Endodermal cell (in vitro differentiated cells): Measurements from ENCODE around the gene KRT33A. TPM values are rescaled to one million over a fixed set of nuclear protein-coding genes. Genes with fewer than 3 reads are reported as not detected.

Experiments used
- DNase-seq: peaks from one replicate; pipeline ENCODE4 v3.0.0-alpha.2; 2017
- H3K27ac ChIP-seq: 2 replicates; pipeline ENCODE4 v1.5.1; 2013; ENCODE audit warnings: mild to moderate bottlenecking, low read depth, low read length, moderate library complexity
- H3K27me3 ChIP-seq: 2 replicates; pipeline ENCODE4 v1.6.1; 2013; ENCODE audit warnings: mild to moderate bottlenecking, low read length, moderate library complexity; ENCODE audit not compliant: insufficient read depth, control insufficient read depth, poor library complexity, severe bottlenecking
- H3K36me3 ChIP-seq: 2 replicates; pipeline ENCODE4 v1.7.0; 2013; ENCODE audit warnings: mild to moderate bottlenecking, low read length, moderate library complexity; ENCODE audit not compliant: control insufficient read depth, insufficient read depth
- H3K4me1 ChIP-seq: one replicate; pipeline ENCODE4 v1.7.0; 2013; ENCODE audit warnings: low read length; ENCODE audit not compliant: control insufficient read depth, insufficient read depth
- H3K4me3 ChIP-seq: 2 replicates; pipeline ENCODE4 v1.5.1; 2013; ENCODE audit warnings: mild to moderate bottlenecking, low read length, moderate library complexity
- H3K9ac ChIP-seq: 2 replicates; pipeline ENCODE4 v1.6.1; 2013; ENCODE audit warnings: mild to moderate bottlenecking, low read length, moderate library complexity; ENCODE audit not compliant: poor library complexity, severe bottlenecking; ENCODE audit errors: extremely low read depth
- H3K9me3 ChIP-seq: 2 replicates; pipeline ENCODE4 v1.6.1; 2013; ENCODE audit warnings: mild to moderate bottlenecking, low read length, moderate library complexity; ENCODE audit not compliant: control insufficient read depth
- H3K27ac Mint-ChIP-seq: 2 replicates; pipeline ENCODE4 v1.8.0; 2020; ENCODE audit warnings: mixed read lengths
- H3K27me3 Mint-ChIP-seq: 2 replicates; pipeline ENCODE4 v1.8.0; 2021; ENCODE audit warnings: mild to moderate bottlenecking, mixed read lengths; ENCODE audit not compliant: insufficient read depth
- H3K36me3 Mint-ChIP-seq: 2 replicates; pipeline ENCODE4 v1.8.0; 2020; ENCODE audit warnings: low read depth, mixed read lengths
- H3K4me1 Mint-ChIP-seq: 2 replicates; pipeline ENCODE4 v1.8.0; 2020; ENCODE audit warnings: mixed read lengths
- H3K4me3 Mint-ChIP-seq: 2 replicates; pipeline ENCODE4 v1.8.0; 2020; ENCODE audit warnings: mild to moderate bottlenecking, moderate library complexity, mixed read lengths
- H3K9me3 Mint-ChIP-seq: 2 replicates; pipeline ENCODE4 v1.8.0; 2020; ENCODE audit warnings: mild to moderate bottlenecking, mixed read lengths
- WGBS, 2 experiments: methylation state at CpG; one replicate each; pipeline versions ENCODE4 v1.1.5 to v1.1.7; 2013; ENCODE audit warnings: missing lambda C conversion rate in 2 of 2, mixed read lengths in 1 of 2; ENCODE audit not compliant: insufficient coverage in 1 of 2, insufficient read length in 1 of 2; 5-methylcytosine and 5-hydroxymethylcytosine counted together
- total RNA-seq, 2 donors: library from RNA; stranded (reverse); fragmentation: NEBNext Ultra II Directional in 1 of 2; extraction: Animal tissue kit (Norgen Biotek cat#: 25700) in 1 of 2; gene quantifications; 2 replicates in 1 of 2; 3 replicates in 1 of 2; pipeline ENCODE4 v1.2.1, GENCODE V29; 2021
- TF ChIP-seq, protein P1 (sequence below): fragments of 200-600 bp; sonication (generic); conservative IDR thresholded peaks from 2 replicates; pipeline ENCODE4 v1.5.0; 2021; ENCODE audit warnings: antibody characterized with exemption, mild to moderate bottlenecking

KRT33A gene
- total RNA-seq, 2 donors from 2014 or later = not detected

- no peaks in the 10 kb centered on the region for H3K4me1 Mint-ChIP-seq
Observed at GRCh38 chr17:41360296-41360995, 9.8 kb upstream of the KRT33A start.

DNA sequence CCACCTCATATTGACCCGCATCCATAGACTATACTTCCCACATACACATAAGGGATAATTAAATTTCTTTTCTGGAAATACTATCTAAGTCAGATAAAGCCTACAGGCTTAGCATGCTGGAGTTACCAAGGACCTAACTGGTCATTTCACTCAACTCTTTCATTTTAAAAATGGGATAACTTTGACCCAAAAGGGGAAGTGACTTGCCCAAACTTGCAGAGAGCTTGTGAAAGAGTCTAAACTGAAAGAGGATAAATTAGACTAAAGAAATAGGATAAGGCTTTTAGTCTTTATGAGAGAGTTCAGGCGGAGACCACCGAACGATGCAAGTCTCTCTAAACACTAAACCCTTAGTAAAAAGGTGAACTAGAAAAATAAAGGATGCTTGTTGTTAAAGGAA, 3.9 kb upstream of the KRT33A start:
- TF ChIP-seq, protein P1, sequence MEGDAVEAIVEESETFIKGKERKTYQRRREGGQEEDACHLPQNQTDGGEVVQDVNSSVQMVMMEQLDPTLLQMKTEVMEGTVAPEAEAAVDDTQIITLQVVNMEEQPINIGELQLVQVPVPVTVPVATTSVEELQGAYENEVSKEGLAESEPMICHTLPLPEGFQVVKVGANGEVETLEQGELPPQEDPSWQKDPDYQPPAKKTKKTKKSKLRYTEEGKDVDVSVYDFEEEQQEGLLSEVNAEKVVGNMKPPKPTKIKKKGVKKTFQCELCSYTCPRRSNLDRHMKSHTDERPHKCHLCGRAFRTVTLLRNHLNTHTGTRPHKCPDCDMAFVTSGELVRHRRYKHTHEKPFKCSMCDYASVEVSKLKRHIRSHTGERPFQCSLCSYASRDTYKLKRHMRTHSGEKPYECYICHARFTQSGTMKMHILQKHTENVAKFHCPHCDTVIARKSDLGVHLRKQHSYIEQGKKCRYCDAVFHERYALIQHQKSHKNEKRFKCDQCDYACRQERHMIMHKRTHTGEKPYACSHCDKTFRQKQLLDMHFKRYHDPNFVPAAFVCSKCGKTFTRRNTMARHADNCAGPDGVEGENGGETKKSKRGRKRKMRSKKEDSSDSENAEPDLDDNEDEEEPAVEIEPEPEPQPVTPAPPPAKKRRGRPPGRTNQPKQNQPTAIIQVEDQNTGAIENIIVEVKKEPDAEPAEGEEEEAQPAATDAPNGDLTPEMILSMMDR = no peak
- H3K27ac ChIP-seq = no peak overlapping the region
- Mint-ChIP-seq H3K4me3 (no peak overlapping the region), H3K36me3 (no peaks in the 10 kb centered on the region), H3K9me3 (no peaks in the 10 kb centered on the region), H3K27me3 (peaks cover 9% of the 10 kb centered on the region), H3K27ac (no peak overlapping the region), H3K4me1 (no peaks in the 10 kb centered on the region)
- no peaks in the 10 kb centered on the region for H3K4me1 ChIP-seq
- peaks cover 9% of the 10 kb centered on the region for H3K27me3 ChIP-seq
- no peak overlapping the region for H3K9ac ChIP-seq
- no peak overlapping the region for H3K4me3 ChIP-seq
- H3K9me3 ChIP-seq = no peaks in the 10 kb centered on the region
- peak; percentile 2 for DNase-seq
- 89% methylated on average over 2 of the region's 4 CpGs; no CpG with 5 or more reads in 1 of the 2 experiments for WGBS, 2 experiments
- no peaks in the 10 kb centered on the region for H3K36me3 ChIP-seq

More at GRCh38 chr17:41360296-41360995, 9.8 kb upstream of the KRT33A start:
- Histone ChIP-seq H3K36me3 (no peaks in the 10 kb centered on the region), H3K27ac (no peak overlapping the region), H3K4me3 (no peak overlapping the region), H3K27me3 (no peaks in the 10 kb centered on the region), H3K9ac (no peak overlapping the region), H3K4me1 (no peaks in the 10 kb centered on the region), H3K9me3 (no peaks in the 10 kb centered on the region)
- DNase-seq = peak; percentile 15
- Mint-ChIP-seq H3K27me3 (no peaks in the 10 kb centered on the region), H3K36me3 (no peaks in the 10 kb centered on the region), H3K27ac (no peak overlapping the region), H3K9me3 (no peaks in the 10 kb centered on the region), H3K4me3 (no peak overlapping the region)
- WGBS, 2 experiments = 90 to 97% methylated on average over 4 to 5 of the region's 5 CpGs
- TF ChIP-seq, protein P1 = no peak

GRCh38 chr17:41352597-41353366, 2.2 kb upstream of the KRT33A start:
- H3K4me1 Mint-ChIP-seq = no peaks in the 10 kb centered on the region
- no peaks in the 10 kb centered on the region for H3K36me3 Mint-ChIP-seq
- no peaks in the 10 kb centered on the region for H3K9me3 Mint-ChIP-seq
- peak; percentile 76 for DNase-seq
- H3K36me3 ChIP-seq = no peaks in the 10 kb centered on the region
- H3K4me3 ChIP-seq = no peak overlapping the region
- no peaks in the 10 kb centered on the region for H3K9me3 ChIP-seq
- H3K4me1 ChIP-seq = no peaks in the 10 kb centered on the region
- H3K4me3 Mint-ChIP-seq = no peak overlapping the region
- H3K27me3 Mint-ChIP-seq = peaks cover 9% of the 10 kb centered on the region
- TF ChIP-seq, protein P1 = no peak
- 84 to 87% methylated on average over 6 to 7 of the region's 7 CpGs for WGBS, 2 experiments
- H3K27me3 ChIP-seq = peaks cover 9% of the 10 kb centered on the region
- no peak overlapping the region for H3K27ac Mint-ChIP-seq
- H3K9ac ChIP-seq = no peak overlapping the region
- H3K27ac ChIP-seq = no peak overlapping the region
